Islet precursor cell (in vitro differentiated cells): ENCODE data around the gene TSPAN11.

Source experiments
- DNase-seq: peaks from one replicate; pipeline ENCODE4 v3.0.0-alpha.2; 2018

The TSPAN11 gene

DNA sequence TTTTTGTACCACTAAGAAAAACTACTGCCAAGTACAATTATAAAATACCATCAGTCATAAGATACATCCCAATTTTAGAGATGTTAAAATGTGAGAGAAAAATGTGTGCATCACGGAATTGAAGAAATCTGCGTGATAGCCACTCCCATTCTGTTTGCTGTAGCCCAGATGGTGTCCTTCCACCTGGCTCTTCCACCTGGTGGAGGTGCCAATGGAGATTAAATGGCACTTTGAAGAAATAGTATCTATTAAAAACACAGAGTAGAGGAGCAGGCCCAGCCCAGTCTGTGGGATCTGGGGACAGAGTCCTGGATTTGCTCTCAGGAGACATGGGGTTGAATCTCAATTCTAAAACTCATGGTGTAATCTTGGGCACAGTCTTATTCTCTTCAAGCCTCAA is 35.5 kb downstream of the TSPAN11 start:
- no peak for DNase-seq

DNA sequence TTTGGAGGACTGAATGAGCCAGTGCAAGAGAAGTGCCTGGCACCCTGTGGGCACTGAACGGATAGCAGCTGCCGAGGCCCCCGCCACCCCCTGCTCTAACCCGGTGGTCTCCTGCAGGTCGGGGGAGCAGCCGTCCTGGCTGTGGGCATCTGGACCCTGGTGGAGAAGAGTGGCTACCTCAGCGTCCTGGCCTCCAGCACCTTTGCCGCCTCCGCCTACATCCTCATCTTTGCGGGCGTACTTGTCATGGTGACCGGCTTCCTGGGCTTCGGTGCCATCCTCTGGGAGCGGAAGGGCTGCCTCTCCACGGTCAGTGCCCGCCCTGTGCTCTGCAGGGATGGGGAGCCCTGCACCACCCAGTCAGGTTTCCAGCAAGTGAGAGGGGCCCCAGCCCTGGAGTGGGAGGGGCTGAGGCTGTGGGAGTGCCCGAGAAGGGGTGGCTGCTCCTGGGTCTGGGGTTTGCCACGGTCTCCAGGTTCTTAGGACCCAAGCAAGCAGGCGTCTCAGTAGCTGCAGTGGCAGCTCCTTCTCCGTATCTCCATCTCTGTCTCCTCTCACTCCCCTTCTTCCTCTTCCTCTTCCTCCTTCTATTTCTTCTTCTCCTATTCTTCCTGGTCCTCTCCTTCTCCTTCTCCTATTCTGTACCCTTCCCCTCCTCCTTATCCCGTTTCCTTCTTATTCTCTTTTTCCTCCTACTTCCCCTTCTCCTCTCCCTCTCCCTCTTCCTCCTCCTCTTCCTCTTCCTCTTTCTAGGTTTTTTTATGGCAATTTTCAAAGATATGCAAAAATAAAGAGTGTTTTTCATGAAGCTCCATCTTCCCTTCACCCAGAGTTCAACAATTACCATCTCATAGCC is 37.4 kb downstream of the TSPAN11 start:
- no peak for DNase-seq

DNA sequence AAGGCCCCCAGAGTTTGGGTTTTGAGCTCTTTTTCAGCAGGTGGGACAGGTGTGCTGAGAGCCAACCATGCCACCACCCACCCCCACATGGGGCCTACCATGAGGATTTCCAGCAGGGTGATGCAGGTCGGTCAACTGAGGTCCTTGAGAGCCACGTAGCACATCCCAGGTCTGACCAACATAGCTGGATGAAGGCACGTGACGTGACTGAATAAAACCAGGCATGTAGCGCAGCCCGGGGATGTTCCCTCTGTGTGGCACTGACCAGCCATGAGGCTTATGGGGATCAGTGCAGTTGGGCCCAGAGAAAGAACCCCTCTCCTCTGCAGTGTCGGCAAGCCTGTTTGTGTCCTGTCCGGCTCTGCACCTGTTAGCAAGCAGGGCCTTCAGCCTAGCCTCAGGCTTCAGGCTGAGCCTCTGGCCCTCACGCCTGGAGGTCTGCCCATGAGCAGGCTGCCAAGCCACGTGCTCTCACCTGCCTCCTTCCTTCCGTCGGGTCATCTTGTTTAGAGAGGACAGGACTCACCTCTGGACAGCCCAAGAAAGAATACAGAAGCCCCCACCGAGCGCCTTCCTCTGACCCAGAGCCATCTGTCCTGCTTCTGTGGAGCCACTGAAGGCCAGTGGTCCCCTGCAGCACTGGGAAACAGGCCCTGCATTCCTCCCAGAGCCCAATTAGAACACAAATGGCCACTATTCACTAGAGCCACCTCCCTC is 38.5 kb downstream of the TSPAN11 start:
- DNase-seq: no peak

DNA sequence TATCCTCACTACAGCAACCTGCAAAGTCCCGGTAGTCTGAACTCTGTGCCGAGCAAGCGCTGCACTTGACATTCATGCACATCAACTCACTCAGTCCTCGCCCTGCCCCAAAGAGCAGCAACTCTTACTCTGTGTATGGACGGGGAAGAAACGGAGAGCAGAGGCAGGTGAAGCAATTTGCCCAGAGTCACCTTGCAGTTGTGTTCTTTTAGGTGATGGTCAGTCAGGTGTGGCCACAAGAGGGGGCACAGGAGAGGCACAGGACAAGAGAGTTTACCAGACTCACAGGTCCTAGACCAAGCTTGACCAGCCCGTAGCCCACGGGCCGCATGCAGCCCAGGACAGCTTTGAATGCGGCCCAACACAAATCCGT is 39.1 kb downstream of the TSPAN11 start:
- DNase-seq: peak; percentile 83

DNA sequence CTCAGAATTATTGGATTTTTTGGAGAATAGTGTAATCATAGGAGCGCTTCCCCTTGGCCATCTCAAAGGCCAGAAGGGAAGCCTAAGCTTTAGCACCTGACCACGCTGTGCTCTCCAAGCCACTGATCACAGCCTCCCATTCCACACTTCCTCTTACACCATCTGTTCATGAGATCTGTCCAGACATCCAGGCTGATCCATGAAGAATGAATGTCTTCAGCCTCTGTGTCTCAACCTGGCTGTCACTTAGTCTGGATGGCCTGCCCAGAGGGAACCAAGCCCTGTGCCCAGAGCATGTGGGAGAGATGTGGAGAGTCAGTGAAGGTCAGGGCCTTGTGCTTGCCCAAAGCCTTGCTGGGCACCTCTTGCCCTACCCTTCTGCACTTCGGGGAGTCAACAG is 40.5 kb downstream of the TSPAN11 start:
- no peak for DNase-seq

DNA sequence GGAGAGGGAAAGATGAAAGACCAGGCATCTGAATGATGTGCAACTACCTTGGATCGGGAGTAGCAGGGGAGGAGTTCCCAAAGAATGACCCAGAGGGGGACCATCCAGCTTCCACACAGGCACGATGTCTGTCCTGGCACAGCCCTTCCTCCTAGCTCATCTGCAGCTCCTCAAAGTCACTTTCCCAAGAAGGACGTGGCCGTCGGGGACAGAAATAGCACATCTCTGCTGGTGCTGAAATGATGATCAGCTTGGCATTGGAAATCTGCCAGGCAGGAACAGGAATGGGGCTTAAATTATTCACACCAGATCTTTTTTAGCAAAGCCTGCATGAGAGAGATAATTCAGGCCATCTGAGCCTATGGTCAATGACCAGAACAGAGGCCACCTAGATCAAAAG is 41.7 kb downstream of the TSPAN11 start:
- no peak for DNase-seq

DNA sequence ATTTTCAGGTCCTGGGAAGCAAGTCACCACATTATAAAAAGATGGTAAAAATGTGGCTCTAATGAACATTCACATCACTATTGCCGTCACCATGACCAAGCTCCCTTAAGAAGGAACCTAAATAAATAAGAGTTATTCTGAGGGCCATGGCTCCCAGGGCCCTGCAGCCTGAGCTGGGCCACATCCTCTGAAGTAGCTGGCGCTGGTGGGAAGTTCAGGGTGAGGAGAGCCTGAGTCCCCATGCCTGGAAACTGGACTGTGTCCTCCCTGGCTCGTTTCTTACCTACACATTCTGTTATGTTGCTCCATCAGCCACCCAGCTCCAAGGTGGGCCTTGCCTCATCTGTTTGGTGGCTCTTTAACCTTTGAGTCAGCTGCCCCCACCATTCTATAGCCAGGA is 42.5 kb downstream of the TSPAN11 start:
- DNase-seq: no peak

DNA sequence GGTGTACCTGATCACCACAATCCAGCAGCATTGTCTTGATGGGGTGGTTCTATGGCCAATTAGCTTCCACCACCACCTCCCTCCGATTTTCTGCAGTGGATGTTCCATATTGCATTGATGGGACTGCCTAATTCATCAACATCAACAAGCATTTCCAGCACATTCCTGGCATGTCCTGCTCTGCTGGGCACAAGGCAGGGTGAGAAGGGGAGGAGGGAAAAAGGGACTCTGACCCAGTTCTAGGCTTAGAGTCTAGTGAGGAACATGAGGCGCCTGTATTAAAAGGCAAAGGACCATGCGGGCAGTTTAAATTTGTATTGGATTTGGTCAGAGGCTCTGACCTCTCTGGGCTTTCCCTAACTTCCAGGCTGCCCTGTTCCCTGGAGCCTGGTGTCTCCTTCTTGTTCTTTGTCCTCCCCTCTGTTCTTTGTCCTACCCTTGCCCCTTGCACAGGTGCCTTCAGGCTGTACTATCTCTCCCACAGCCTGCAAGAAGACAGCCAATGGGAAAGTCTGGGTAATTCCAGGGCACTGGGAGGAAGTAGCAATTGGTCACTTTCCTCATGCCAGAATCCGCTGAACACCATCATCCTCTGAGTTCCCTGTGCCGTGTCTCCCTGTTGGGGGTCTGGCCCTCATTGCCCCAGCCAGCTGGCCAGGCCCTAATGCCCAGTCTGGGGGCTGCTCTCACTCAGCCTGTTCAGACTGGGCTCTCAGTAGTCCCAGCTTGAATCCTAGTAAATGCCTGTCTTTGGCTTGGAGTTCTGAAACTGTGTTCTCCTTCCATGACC is 43.3 kb downstream of the TSPAN11 start:
- DNase-seq: no peak

DNA sequence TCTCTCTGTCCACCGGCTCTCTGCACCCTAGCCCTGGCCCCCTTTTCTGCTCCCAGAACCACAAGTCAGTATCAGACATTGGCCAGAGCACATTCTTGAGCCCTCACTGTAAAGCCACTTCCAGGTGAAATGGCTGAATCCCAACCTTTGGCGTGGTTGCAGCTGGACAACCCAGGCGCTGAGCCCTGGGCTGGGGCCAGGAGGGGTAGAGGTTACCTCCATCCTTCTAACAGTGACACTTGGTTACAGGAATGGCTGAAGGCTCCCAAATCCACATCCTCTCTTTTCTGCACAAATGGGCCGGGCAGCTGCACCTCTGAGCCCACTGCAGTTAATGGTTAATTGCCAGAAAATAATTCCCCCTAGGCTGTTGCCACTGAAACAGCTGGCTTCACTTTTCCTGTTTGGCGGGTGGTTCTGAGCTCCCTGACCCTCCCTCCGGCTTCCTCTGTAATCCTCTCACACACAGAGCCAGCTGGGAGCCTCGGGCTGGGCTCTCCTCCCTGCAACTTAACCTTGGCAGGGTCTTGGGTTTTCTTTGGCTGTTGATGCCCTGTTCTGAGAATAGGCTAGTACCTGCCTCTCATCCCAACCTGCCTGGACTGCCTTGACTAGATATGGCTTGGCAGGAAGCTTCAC is 44.1 kb downstream of the TSPAN11 start:
- peak; percentile 89 for DNase-seq

DNA sequence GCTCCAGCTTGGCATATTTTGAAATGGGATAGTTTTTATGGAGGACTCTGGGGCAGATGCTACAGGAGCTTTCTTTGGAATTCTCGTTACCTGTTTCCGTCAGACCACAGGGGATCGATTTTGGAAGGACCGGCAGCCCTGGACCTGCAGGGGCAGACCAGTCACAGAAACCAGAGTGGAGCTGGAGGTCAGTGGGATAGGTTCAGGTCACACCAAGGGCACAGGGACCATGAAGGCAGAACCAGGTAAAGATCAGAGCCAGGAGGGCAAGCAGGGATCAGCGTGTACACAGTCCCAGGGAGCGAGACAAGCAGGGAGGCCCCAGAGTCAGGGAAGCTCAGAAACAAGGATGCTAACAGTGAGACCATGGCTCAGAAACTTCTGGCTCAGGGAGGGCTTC is 45.5 kb downstream of the TSPAN11 start:
- DNase-seq: no peak

DNA sequence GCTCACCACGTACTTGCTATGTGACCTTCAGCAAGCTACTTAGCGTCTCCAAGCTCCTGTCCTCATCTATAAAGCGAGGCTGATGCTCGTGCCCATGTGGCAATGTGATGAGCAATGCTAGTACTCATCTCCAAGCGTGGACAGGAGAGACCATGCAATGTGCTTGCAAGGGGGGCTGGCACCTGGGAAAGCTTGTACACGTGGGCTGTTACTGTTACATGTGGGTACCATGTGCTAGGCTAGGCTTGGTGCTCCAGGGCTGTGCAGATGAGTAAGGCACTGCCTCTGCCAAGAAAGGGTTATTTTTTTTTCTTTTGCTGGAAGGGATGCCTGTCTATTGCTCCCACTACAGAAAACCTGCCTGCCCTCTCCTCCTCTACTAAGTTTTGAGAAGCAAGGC is 46.6 kb downstream of the TSPAN11 start:
- DNase-seq: no peak

DNA sequence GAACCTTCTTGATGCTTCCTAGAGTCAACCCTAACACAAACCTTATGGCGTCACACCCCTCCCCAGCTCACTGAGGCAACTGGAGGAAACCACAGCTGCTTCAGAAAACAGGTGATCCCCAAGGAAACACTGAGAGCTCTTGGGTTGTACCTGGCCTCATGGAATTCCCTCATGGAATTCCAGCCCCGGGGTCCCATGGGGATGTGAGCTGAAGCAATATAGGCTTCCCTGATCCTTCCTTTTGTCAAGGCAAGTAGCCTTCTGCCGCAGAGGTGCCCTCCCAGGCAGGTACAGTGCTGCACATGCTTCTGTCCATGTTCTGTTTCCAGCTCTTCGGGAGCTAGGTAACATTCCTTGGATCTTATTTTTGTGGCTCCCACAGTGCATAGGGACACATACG is 47.3 kb downstream of the TSPAN11 start:
- DNase-seq: no peak

DNA sequence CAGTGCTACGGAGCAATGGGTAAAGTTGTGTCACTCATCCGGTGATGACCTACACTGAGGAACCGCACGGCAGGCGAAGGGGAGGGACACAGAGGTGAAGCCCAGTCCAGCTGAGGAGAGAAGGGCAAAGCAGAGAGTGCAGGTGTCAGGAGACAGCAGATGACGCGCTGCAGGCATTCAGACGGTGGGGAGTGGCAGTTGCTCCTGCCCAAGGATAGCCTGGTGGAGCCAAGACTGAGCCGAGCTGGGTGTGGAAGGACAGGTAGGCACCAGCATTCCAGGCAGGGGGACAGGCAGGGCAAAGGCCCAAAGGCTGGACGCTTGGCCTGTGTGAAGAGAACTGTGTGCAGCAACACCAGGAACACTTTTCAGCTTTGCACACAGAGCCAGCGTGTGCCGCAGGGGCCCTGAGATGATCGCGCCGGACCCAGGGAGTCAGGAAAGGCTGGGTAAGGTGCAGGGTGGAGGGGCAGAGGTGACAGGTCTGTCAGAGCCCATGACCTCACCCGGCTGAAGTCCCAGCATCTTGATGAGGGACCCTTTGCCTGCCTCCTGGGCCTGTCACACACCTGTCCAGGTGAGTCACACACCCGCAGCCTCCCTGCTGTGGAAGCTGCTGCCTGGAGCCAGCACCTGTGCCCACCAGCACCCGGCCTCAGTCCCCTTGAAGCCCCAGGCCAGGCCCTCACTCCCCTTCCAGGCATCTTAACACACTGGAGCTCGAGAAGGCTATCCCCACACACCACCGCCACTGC is 48.4 kb downstream of the TSPAN11 start:
- DNase-seq: no peak

DNA sequence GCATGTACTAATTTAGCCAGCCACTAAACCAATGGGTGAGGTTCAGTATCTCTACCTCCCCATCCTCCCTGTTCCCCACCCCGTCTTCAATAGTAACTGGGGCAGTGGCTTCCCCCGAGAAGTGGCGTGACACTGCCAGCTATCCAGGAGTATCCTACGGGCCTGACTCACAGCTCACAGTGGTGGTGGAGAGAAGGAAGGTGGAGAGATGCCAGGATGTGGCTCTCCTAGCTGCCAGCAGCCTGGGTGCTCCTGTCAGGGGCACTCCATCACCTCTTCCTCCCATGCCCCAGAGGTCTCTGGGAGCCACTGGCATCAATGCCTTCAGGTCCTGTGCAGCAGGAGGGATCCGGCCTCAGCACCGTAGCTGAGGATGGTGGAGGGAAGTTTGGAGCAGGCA is 49.0 kb downstream of the TSPAN11 start:
- no peak for DNase-seq

DNA sequence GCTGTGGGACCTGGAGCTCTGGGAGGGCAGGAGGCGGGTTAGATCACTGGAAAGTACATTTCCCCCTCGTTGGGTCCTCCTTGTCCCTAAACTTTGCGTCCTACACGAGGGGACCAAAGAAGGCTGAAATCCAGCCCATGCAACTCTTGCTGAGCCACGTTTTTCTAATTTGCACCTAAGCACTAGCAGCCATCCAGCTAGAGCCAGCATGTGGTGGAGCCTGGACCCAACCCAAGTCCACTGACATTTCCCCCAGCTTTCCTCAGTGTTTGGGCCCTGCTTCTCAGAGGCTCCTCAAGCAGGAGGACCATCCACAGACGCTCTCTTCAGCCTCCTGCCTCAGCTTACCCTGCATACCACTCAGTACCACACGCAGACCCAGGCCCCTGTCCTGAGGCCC is 49.7 kb downstream of the TSPAN11 start:
- DNase-seq: no peak

DNA sequence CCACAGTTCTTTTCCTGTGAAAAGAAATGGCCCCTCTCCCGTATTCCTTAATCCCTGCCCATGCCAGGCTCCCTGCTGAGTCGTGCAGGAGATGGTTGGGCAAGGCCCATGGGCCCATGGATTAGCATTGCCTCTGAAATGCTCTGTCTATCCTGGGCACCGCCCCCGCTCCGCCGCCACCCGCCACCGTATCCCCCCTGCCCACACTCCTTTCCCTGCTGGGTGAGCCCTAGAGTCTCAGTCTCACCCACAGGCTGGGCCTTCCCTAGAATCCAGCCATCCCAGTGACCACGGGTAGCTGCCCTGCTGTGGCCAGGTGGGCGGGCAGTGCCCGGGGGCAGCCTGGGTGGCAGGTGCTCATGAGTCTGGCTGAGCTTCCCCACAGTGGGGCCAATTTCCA is 50.6 kb downstream of the TSPAN11 start:
- DNase-seq: no peak

DNA sequence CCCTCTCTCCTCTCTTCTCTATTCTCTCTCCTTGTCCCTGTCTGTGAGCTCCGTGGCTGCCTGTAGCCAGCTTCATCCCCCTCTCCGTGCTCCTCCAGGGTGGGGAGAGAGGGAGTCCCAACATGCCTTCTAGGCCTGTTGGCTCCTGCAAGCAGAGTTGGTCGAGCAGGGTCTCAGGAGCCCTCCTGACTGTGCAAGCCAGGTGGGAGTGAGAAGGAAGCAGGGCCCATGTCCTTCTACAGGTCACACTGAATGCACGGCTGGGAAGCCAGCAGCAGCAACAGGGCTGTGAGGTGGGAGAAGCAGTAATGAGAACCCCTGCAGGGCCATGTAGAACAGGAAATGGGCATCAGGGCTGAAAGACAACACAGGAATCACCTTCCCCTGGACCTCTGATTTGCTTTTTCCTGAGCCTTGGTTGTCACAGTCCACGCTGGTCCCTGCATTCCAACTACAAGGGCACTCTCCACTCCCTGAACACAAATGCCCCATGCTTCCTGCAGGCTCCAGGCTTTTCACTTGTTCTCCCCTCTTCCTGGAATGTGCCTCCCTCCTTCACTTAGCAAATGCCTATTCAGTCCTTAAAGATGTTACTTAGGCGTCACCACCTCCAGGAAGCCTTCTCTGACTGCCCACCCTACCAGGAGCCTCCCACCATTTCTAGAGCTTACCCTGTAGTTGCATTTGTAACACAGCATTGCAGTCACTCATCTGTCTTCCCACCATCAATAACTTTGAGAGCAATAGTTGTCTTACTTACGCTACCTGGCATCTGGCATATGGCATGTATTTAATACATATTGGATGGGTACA is 51.2 kb downstream of the TSPAN11 start:
- no peak for DNase-seq

DNA sequence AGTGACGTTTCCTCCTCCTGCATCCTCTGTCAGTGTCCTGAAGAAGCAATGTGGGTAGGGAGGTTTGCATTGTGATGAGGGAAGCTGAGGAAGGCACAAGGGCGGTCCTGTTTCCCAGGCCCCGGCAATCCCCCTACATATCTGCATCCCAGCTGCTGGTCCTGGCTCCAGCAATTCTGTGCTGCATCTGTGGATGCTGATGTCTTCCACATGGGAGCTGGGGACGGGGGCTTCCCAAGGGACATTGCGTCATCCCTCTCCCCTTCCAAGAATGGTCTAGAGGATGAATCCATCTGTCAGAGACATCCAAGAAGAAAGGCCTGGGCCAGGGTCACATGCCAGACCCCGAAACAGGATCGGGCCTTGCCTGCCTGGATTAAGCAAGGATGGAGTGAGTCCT is 52.1 kb downstream of the TSPAN11 start:
- no peak for DNase-seq

DNA sequence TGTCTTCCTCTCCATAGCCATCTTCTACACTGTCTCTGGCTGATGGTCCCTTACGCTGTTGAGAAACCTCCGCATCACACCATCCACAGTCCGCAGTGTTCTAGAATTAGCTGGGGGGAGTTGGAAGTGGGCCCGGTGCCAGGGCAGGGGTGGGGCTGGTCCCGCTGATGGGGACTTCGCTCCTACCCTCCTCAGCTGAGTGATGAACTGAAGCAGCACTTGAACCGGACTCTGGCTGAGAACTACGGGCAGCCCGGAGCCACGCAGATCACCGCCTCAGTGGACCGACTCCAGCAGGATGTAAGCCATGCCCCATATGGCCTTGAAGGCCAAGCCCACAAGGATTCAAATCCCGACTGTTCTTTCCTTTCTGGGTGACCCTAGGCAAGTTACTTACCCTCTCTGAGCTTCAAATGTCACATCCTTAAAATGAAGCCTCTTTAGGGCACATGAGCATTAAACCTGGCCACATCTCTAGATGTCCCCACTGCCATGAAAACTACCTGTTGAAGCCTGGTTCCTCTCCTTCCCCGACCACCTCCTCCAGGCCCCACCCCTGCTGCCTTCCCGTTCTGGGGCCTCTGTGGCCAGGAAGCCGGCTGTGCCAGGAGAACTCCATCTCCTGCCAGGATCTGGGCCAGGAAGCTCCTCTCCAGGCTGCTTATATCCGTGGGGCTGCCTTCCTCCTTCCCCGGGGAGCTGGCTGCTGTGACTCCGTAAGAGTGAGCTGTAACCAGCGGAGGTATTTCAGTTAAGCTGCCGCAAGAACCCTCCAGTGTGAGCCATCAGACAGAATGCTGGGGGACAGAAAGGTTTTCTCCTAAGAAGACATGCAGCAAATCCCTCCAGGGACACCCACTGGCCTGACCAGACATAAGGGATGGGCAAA is 53.1 kb downstream of the TSPAN11 start:
- no peak for DNase-seq

DNA sequence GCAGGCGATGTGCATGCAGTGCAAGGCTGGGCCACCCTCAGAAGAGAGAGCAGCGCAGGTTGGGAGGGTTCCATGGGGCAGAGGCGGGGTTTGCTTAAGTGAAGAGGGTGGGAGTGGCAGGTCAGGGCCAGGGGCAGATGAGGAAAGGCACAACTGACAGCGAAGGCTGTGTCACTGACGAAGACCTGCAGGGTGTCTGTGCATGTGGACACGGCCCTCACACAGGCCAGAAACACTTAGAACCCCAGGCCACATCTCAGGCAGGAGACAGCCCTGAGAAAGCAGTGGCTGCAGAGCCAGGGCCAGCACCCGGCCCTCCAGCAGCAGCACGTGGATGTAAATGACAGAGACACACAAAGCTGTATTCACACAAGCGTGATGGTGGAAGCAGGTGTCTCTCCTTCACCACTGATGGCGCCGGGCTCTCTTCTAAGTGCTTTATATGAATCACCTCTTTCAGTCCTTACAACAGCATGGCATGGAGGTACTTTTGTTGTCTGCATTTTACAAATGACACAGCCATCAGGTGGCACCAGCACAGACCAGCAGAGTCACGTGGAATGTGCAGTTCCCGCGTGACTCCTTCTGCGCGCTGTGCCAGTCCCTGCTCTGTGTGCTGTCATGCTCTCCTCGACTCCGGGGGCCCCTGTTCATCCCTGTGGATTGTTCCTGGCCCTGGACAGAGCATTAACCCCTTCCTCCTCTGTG is 54.6 kb downstream of the TSPAN11 start:
- DNase-seq: peak; percentile 62
